ENCODE data around the gene SLC25A31. TPM values are rescaled to one million over a fixed set of nuclear protein-coding genes. Genes with fewer than 3 reads are reported as not detected.

The SLC25A31 gene
- not detected in 2 replicates for total RNA-seq

GRCh38 chr4:127730142-127730913 is at the start of gene SLC25A31:
Gene SLC25A31 (plus strand): TSS chr4:127730400. CDS start chr4:127730546, 146 bp downstream.

GRCh38 chr4:127782275-127783025 is 52.2 kb downstream of the SLC25A31 start, which contains the start of gene HSPA4L:
Gene HSPA4L (plus strand): TSS chr4:127782322. CDS start chr4:127782551, 229 bp downstream.

Other genes starting within 250 kb of the SLC25A31 start
- 1.3 and 1.6 TPM in 2 replicates for gene INTU, start 97.4 kb upstream of the SLC25A31 start, total RNA-seq
- gene HSPA4L, start 51.9 kb downstream of the SLC25A31 start, total RNA-seq = 3.4 and 3.6 TPM in 2 replicates
- 15.0 and 20.8 TPM in 2 replicates for gene PLK4, start 150.5 kb downstream of the SLC25A31 start, total RNA-seq
- 6.1 and 6.6 TPM in 2 replicates for gene MFSD8, start 234.8 kb downstream of the SLC25A31 start, total RNA-seq
- 2.7 and 8.4 TPM in 2 replicates for gene ABHD18, start 235.0 kb downstream of the SLC25A31 start, total RNA-seq

Data from bronchus fibroblast of lung (primary cell).